ENCODE measurements around the gene SLC13A3.

SLC13A3 gene

DNA sequence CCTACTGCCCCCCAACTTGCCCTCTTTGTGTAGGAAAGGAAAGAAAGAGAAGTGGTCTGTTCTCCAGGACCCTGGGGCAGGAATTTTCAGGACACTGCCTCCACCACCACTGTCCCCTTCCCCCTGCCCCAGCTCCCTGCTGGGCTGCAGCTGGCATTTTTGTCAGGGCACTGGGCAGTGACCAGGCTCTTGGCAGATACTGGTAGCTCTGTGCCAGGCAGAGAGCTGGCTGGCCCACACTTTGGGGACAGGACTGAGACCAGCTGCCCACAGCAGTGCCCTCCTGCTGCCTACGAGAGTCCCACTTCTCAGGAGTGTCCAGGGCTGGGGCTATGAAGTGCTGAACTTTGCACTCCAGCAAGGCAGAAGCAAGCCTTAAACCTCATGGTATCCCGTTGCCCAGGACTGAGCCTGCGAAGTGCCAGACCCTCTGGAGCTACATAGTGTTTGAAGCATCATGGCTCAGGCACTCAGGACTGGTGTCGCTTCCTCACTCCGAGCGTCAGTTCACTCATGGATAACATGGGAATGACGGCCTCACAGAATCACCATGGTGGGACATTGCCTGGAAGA lies 19.3 kb downstream of the SLC13A3 start:
- no peak for DNase-seq

DNA sequence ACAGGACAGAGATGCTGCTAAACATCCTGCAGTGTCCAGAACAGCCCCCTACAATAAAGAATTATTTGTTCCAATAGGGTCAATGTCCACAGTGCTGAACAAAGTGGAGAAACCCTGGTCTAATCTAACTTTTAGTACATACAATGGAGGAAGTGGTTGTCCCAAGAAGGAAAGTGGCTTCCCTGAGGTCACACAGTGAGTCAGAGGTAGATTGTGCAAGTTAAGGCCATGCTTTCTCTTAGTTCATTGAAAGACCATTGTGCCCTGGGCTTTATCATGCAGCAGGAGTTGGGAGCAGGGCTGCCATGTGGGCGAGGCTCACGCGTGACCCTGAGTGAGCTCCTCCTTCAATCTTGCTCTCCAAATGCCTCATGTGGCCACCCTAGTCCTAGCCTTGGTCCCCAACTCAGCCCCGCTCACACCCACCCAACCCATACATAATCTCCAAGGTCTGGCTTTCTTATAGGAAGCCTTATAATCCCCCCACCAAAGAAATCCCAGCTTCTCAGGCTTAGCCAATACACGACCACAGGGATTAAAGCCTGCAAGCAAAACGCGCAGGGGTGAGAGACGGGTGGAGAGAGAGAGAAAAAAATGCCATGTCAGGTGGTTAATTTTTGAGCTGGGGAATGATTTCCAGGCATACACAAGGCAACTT lies 19.9 kb downstream of the SLC13A3 start:
- DNase-seq: no peak

DNA sequence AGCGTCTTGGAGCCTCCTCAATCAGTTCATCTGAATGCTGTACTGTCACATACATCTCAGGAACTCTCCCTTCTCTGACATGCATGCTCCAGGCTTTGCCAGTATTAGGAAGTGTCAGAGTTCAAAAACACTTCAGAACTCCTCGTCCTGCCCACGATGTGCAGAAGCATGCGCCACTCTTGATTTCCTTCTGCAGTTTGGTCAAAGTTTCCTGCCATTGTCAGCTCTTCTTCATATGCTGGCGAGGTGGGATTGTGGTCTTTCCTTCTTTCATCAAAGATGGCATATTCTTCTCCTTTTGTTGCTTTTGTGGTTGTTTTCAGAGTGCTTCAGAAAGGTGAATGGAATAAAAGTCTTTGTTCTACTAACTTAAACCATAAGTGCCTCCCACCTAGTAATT lies 21.0 kb downstream of the SLC13A3 start:
- DNase-seq: no peak

DNA sequence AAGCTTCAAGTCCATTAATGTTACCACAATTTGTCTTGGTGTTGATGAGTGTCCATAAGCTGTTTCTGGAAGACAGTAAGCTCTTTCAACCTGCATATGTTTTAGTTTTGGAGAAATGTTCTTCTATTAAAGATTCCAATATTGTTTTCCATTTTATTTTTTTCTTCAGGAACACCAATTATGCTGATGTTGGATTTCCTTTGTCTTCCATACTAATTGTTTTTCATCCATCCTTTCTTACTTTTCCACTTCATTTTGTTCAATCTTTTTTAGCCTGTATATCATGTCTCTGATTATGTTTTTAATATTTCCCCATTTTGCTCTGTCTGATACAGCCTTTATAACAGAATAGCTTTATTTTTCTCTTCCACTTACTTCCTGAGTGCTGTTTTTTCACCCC lies 21.9 kb downstream of the SLC13A3 start:
- no peak for DNase-seq

DNA sequence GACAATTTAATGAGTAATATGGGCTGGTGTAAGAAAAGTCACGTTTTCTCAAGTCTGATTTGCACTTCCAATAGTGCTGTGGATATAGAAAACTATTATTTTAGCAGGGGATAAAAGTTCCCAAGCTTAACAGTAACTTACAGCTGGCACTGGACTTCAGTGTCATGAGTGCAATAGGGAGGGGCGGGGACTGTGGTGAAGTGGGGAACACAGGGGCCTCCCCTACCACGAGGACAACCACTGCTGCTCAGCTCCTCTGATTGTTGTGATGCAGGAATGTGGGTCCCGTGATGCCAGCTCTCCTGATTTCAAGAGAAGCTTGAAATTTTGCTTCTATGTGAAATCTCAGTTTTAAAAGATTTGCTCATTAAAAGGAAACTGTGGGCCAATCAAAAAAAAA lies 24.0 kb downstream of the SLC13A3 start:
- no peak for DNase-seq

DNA sequence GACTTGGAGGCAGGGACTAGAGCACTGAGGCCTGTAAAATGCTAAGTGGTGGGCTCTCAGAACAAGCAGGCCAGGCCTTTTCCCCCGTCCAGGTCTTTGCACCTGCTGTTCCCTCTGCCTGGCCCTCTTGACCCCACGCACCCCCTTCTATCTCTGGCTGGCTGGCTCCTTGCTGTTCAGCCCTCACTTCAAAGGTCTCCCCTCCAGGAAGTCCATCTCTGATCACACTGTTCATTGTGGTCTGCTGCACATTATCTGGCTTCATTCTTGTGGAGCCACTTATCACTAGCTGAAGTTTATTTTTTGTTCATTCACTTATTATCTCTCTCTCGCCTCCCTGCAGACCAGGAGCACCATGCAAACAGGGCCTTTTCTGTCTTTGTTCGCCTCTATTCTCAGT lies 24.5 kb downstream of the SLC13A3 start:
- no peak for DNase-seq

DNA sequence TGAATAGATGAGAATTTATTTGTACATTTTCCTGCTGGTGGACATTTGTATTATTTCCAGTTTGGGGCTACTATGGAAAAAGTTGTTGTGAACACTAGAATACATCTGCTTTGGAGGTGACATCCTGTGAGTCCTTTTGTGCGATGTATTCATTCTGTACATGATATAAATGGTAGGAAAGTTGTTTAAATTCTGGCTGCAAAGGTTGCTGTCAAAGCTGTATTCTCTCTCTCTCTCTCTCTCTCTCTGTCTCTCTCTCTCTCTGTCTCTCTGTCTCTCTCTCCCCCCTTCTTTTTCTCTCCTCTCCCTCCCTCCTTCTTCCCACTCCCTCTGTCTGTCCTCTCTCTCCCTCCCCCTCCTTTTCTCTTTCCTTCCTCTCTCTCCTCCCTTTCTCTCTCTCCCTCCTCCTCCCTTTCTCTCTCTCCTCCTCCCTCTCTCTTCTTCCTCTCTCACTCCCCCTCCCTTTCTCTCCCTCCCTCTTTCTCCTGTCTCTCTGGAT lies 25.3 kb downstream of the SLC13A3 start:
- no peak for DNase-seq

DNA sequence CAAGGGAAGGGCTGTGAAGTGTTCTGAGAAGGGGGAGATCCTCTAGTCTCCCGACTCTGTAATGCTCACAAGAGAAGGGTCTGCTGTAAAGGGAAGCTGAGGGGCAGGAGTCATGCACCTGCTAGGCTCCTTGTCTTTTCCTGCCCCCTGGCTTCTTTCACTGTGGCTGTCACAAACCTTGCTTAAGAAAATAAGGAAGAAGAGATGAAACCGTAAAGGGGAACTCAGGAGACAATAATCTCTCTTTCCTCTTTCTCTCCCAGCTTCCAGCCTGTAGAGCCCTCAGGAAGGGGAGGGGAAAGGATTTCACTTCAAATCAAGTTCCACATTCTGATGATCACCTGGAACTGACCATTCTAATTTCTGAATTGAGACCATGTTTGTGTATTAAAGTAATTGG lies 26.3 kb downstream of the SLC13A3 start:
- DNase-seq: no peak

DNA sequence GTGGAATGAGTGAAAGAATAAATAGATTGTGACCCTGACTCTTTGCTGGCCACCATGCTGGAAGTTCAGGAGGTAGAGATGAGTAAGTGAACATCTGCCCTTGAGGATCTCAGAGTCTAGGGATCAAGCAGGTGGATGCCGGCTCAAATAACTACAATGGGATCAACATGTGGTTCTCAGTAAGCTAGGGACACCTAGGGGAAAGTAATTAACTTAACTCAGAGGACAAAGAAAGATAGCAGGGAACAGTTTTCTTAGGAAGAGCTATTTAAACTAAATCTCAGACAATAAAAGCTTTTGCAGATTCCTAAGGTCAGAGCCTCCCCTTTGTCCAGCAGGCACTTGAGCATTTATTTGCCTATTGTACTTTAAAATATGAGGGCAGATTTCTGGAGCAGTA lies 29.1 kb downstream of the SLC13A3 start:
- DNase-seq: no peak

DNA sequence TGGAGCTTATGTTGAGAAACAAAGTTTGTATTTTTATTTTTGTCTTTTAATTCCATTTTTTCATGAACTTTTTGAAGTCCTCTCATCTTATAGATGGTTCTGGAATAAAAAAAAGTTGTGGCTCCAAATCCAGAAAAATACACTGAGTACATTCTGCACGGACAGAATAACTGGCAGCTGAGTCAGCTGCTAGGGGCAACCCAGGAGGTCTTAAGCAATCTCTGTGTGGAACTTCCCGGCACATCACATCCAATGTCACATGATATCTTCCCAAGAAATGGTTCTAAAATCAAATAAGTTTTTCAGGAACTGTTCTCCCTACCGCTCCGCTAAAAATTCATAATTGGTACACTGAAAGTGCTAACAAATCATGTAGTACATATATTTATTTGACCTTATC lies 29.8 kb downstream of the SLC13A3 start:
- no peak for DNase-seq

DNA sequence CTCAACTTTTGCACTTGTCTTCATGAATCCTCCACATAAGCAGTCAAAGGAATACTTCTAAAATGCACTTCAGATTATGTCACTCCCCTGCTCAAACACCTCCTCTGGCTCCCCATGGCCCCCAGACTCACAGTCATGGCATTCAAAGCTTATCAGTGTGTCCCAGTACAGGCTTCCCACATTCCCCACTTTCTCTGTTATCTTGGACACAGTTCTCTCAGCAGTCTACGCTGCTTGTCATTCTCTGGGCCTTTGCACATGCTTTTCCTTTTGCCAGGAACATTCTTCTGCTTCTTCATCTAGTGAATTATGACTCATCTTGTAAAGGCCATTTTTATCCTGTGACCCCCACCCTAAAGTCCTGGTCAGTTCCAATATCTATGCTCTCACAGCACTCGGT lies 31.8 kb downstream of the SLC13A3 start:
- DNase-seq: no peak

DNA sequence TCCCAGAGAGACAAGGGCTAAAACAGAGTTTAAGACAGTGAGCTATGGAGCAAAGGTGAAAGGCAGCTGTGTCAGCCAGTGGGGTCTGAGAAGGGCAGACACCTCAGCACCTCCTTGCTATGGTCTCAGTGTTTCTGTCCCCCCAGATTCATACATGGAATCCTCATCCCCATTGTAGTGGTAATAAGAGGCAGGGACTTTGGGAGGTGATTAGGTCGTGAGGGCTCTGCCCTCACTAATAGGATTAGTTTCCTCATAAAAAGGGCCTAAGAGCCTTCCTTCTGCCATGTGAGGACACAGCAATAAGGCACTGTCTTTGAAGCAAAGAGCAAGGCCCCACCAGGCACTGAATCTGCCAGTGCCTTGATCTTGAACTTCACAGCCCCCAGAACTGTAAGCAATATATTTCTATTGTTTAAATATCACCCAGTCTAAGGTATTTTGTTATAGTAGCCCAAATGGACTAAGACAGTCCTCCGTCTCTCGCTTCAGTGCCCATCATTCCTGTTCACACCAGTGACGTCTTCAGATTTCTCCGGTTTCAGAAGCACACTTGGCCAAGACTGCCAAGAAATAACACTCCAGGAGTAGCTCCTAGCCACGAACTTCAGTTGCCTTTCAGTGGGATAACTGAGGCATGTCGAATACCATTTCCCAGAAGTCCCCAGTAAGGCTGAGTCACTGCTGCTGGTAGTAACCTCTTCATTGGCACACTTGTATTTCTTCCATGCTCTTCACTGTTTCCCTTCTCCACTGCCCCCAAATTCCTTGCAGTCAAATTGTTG lies 32.8 kb downstream of the SLC13A3 start:
- no peak for DNase-seq

DNA sequence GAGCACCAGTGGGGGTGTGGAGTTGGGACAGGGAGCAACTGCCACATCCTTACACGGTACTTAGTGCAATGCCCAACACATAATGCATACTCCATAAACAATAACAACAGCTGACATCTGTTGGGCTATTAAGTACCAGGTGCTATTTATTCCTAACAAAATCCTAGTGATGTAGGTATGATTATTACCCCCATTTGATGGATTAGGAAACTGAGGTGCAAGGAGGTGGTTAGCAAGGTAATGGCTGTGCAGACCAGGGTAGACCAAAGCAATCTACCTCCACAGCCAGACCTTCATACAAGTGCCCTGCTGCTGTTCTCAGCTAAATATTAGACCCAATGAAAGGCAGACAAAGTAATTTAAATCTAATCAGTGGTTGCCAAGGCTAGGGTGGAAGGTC lies 36.8 kb downstream of the SLC13A3 start:
- no peak for DNase-seq

DNA sequence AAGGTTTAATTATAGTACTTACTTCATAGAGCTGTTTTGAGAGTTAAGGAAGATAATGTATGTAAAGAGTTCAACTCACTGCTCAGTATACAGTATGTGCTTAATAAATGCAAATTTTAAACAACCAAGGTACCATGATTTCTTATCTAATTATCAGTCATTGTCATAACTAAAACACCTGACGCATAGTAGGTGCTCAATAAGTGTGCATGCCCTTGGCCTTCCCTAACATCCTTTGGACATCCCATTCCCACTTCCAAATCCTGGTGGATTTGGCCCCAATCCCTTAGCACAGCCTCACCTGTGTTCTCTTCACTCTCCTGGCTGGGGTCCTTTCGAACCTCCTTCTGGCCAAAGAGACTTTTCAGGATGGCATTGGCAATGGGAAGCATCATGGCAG lies 41.1 kb downstream of the SLC13A3 start:
- no peak for DNase-seq

DNA sequence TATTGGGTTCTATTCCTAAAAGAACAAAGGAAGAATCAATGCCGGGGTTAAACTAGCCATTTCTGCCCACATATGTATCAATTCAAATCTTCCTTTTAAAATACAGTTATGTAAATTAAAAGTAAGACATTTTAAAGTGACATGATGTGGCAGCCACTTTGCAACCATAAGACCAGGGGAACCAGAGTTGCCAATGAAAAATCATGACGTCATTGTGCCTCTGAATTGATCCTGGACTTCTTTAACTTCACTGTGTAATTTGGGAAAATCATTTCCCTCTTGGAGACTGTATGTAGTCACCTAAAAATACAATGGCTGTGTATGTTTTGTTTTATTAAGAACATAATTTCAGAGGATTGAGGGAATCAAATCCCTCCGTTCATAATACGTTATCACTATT lies 42.2 kb downstream of the SLC13A3 start:
- DNase-seq: no peak

DNA sequence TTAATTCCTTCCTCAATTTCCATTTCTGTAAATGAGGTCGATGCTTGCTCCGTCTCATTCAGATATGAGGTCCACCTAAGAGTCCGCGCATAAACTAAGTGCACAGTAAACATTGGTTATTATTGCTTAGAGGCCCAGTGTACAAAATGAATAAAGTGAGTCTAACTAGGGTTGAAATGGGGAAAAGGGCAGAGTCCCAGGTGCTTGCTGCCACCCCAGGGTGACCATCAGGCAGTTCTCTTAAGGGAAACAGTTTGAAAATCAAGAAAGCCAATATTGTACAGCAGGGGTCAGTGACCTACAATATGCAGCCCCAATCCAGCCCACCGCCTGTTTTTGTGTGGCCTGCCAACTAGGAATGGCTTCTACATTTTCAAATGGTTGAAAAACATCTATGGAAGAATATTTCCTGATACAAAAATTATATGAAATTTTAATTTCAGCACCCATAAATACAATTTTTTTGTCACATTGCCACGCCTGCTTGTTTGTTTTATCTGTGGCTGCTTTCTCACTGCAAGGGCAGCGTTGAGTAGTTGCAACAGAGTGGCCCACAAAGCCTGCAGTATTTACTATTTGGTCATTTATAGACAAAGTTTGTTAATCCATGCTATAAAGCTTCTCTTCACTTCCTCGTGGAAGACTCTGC lies 43.3 kb downstream of the SLC13A3 start:
- no peak for DNase-seq

DNA sequence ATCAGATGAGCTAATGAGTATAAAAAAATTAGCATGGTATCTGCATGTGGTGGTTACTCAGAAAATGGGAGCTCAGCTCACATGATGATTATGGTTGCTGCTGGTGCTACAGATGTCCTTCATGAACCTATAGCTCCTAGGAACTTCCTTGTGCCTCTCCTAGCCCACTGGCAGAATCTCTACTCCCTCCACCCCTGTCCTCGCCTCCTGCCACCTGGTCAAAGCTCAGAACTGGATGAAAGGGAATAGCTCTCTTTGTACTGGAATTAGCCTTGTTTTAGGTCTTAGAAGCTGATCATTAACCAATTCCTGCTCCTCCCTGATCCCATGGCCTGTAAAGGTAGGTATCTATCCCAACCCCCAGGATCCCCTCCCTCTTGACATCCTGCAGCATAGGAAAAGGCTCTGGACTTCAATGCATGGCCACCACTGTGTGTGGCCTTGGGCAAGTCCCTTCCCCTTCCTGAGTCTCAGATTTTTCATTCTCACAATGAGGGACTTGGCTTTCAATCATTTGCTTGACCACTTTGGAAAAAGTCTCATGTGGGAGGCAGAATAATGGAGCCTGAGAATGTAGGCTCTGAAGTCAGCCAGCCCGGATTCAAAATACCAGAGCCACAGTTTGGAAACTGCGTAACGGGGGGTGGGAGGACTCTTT lies 43.9 kb downstream of the SLC13A3 start:
- DNase-seq: no peak

DNA sequence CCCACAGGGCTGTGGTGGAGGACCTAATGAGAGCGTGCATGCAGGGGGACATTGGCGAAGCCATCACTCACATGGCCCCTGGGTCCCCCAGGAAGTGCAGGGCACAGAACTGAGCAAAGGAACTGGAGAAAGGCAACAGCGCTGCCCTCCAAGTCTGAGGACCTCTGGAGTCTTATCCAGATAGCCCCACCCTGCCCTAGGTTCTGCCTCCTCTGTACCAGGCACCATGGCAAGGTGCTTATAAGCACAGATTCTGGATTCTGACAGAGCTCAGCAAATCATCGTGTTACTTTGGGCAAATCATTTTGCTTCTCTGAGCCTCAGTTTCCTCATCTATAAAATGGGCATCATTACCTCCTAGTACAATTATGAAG lies 44.5 kb downstream of the SLC13A3 start:
- DNase-seq: no peak

DNA sequence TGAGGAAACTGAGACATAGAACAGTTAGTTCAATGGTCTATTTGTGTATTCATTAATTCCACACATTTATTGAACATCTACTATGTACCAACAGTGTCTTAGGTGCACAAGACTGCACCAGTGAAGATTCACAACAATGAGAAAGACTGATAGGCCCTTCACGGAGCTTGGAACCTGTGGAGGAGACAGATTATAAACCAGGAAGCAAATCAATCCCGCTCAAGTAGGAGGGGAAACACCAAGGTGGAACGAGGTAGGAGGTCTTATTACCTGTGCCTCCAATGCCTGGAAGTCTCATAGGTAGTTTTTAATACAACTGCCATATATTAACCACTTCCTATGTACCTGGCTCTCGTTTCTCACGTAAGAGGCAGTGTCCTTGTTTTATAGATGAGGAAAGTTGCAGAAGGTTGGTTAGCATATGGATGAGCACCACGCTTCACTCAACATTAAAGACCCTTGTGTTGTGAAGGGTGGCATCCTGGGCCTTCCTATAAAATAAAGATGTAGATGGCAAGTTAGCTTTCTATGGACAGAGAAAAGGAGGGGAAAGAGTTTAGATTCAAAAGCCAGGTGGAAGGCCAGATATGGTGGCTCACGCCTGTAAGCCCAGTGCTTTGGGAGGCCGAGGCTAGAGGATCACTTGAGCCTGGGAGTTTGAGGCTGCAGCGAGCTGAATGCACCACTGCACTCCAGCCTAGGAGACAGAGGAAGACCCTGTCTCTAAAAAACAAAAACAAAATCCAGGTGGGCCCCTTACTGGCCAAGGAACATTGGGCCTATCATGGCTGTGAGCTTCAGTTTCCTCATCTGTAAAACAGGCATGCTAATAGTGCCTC lies 45.1 kb downstream of the SLC13A3 start:
- no peak for DNase-seq

DNA sequence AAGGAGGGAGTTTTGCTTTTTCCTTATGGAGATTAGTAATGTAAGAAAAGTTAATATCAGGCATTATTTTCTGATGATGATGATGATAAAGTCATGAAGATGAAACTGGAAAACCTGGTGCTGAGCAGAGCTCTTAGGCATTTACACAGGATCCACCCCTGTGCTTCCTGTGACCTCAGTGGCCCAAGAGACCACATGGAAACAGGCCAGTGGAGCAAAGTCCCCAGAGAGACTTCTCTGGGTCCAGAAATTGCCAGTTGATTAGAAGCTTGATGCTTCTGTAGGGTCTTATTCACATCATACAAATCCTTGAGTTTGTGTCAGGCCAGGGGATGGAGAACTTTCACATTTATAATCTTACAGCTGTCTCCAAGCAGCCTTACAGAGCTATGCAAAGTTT lies 46.1 kb downstream of the SLC13A3 start:
- no peak for DNase-seq

DNA sequence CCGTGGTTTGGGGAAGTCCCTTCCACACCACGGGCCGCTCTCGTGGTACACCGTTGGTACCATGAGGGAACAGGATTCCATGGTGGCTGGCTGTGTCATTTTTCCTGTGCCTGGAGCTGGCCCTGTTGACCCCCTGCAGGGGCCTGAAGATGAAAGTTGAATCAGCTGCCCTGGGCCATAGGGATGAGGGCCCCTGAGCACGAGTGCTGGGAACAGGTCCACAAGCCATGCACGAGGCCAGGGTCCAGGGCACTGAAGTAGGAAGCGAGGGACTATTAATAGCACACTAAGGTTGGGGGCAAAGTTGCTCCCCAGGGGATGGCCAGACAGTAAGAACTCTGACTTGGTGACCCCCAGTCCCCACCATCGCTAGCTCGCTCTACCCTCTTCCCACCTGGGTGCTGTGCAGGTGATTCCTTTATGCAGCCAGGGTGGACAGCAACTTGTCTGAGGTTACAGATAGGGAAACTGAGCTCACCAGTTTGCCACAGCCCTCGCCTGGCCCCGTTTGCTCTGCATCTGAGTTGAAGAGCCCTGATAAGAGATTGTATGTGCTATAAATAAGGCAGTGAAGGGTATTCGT lies 46.6 kb downstream of the SLC13A3 start:
- DNase-seq: no peak

DNA sequence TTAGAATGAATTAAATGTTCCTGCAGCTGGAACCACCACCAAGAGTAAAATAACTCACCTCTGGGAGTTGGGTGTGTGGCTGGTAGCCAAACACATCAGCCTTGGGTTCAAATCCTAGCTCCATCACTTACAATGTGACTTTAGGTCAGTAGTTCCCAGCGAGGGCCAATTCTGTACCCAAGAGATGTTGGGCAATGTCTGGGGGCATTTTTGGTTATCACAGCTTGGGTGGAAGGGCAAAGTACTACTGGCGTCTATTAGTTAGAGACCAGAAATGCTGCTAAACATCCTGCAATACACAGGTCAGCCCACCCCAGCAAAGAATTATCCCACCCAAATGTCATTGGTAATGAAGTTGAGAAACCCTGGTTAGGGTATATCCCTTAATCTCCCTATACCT lies 48.8 kb downstream of the SLC13A3 start:
- DNase-seq: no peak
